H9 (cell line): ENCODE data around the gene SEMA5A. TPM values are rescaled to one million over a fixed set of nuclear protein-coding genes. Genes with fewer than 3 reads are reported as not detected.

ENCODE experiments used
- DNase-seq: peaks from one replicate; pipeline ENCODE4 v3.0.0-alpha.2; 2017
- H2AFZ ChIP-seq: one replicate; pipeline ENCODE4 v1.6.1; 2013; ENCODE audit warnings: mild to moderate bottlenecking, low read length, control low read depth, moderate library complexity
- H2AK5ac ChIP-seq: 2 replicates; pipeline ENCODE4 v1.6.1; 2013; ENCODE audit warnings: low read length, control low read depth, mixed read lengths; ENCODE audit not compliant: insufficient read length
- H2BK120ac ChIP-seq: one replicate; pipeline ENCODE4 v1.6.1; 2013; ENCODE audit warnings: low read depth, mild to moderate bottlenecking, low read length, control low read depth, inconsistent platforms; ENCODE audit not compliant: poor library complexity, severe bottlenecking
- H2BK12ac ChIP-seq: 2 replicates; pipeline ENCODE4 v1.6.1; 2013; ENCODE audit warnings: low read length, control low read depth, mixed read lengths, low read depth; ENCODE audit not compliant: insufficient read length
- H2BK15ac ChIP-seq: 2 replicates; pipeline ENCODE4 v1.6.1; 2013; ENCODE audit warnings: low read depth, low read length, control low read depth
- H2BK20ac ChIP-seq: one replicate; pipeline ENCODE4 v1.6.1; 2013; ENCODE audit warnings: low read depth, mild to moderate bottlenecking, low read length, control low read depth, inconsistent platforms; ENCODE audit not compliant: poor library complexity, severe bottlenecking
- H2BK5ac ChIP-seq: 2 replicates; pipeline ENCODE4 v1.6.1; 2013; ENCODE audit warnings: low read length, control low read depth, mixed read lengths; ENCODE audit not compliant: insufficient read length
- H3K14ac ChIP-seq: 2 replicates; pipeline ENCODE4 v1.6.1; 2013; ENCODE audit warnings: low read length, control low read depth; ENCODE audit not compliant: insufficient read depth
- H3K18ac ChIP-seq: 2 replicates; pipeline ENCODE4 v1.6.1; 2013; ENCODE audit warnings: low read depth, mild to moderate bottlenecking, mixed read lengths, low read length, control low read depth; ENCODE audit not compliant: insufficient read length
- H3K23ac ChIP-seq: 2 replicates; pipeline ENCODE4 v1.6.1; 2013; ENCODE audit warnings: low read length, control low read depth, mixed read lengths, low read depth; ENCODE audit not compliant: insufficient read length
- H3K23me2 ChIP-seq: 2 replicates; pipeline ENCODE4 v1.6.1; 2013; ENCODE audit warnings: low read depth, mild to moderate bottlenecking, mixed read lengths, low read length, control low read depth; ENCODE audit not compliant: insufficient read length, poor library complexity, severe bottlenecking
- H3K27ac ChIP-seq: 2 replicates; pipeline ENCODE4 v1.5.1; 2013; ENCODE audit warnings: low read length, control low read depth, mixed read lengths, low read depth; ENCODE audit not compliant: insufficient read length
- H3K27me3 ChIP-seq: 2 replicates; pipeline ENCODE4 v1.6.1; 2013; ENCODE audit warnings: low read length, control low read depth, inconsistent platforms; ENCODE audit not compliant: insufficient read depth
- H3K4ac ChIP-seq: 2 replicates; pipeline ENCODE4 v1.6.1; 2013; ENCODE audit warnings: low read depth, mild to moderate bottlenecking, control low read depth, inconsistent platforms, low read length, moderate library complexity
- H3K4me1 ChIP-seq: 2 replicates; pipeline ENCODE4 v1.6.1; 2013; ENCODE audit warnings: low read length, control low read depth, inconsistent platforms; ENCODE audit not compliant: insufficient read depth
- H3K4me2 ChIP-seq: 2 replicates; pipeline ENCODE4 v1.6.1; 2013; ENCODE audit warnings: low read length, control low read depth, mixed read lengths; ENCODE audit not compliant: insufficient read length, insufficient read depth
- H3K56ac ChIP-seq: 2 replicates; pipeline ENCODE4 v1.6.1; 2013; ENCODE audit warnings: low read depth, mild to moderate bottlenecking, mixed read lengths, low read length, control low read depth; ENCODE audit not compliant: insufficient read length
- H3K79me1 ChIP-seq: 2 replicates; pipeline ENCODE4 v1.6.1; 2013; ENCODE audit warnings: low read depth, mild to moderate bottlenecking, moderate library complexity, low read length, control low read depth, inconsistent platforms; ENCODE audit not compliant: insufficient read depth, poor library complexity, severe bottlenecking
- H3K79me2 ChIP-seq: 2 replicates; pipeline ENCODE4 v1.6.1; 2013; ENCODE audit warnings: low read length, control low read depth, inconsistent platforms; ENCODE audit not compliant: insufficient read depth
- H3K9ac ChIP-seq: 2 replicates; pipeline ENCODE4 v1.6.1; 2013; ENCODE audit warnings: low read length, control low read depth, mixed read lengths; ENCODE audit not compliant: insufficient read length; ENCODE audit errors: extremely low read depth
- H3K9me3 ChIP-seq: one replicate; pipeline ENCODE4 v1.6.1; 2013; ENCODE audit warnings: low read depth, low read length, inconsistent platforms; ENCODE audit not compliant: control insufficient read depth
- H3T11ph ChIP-seq: one replicate; pipeline ENCODE4 v1.6.1; 2013; ENCODE audit warnings: mild to moderate bottlenecking, low read length, control low read depth, inconsistent platforms
- H4K20me1 ChIP-seq: one replicate; pipeline ENCODE4 v1.6.1; 2013; ENCODE audit not compliant: control insufficient read depth, insufficient read length, insufficient read depth
- H4K5ac ChIP-seq: 2 replicates; pipeline ENCODE4 v1.6.1; 2013; ENCODE audit warnings: low read depth, mild to moderate bottlenecking, mixed read lengths, low read length, control low read depth; ENCODE audit not compliant: insufficient read length
- H4K8ac ChIP-seq: replicated peaks from 2 replicates; pipeline ENCODE4 v1.6.1; 2013; ENCODE audit warnings: low read length, control low read depth, mixed read lengths, low read depth; ENCODE audit not compliant: insufficient read length
- H4K91ac ChIP-seq: 2 replicates; pipeline ENCODE4 v1.6.1; 2013; ENCODE audit warnings: low read depth, mild to moderate bottlenecking, moderate library complexity, mixed read lengths, low read length, control low read depth; ENCODE audit not compliant: insufficient read length
- H3K27ac Mint-ChIP-seq, 3 experiments: 2 replicates in 2 of 3; 3 replicates in 1 of 3; pipeline ENCODE4 v1.8.0; 2020 to 2021; ENCODE audit warnings: mixed read lengths in 3 of 3, mild to moderate bottlenecking in 1 of 3, moderate library complexity in 1 of 3
- H3K27me3 Mint-ChIP-seq: 2 replicates; pipeline ENCODE4 v1.8.0; 2021; ENCODE audit warnings: low read depth, mild to moderate bottlenecking, moderate library complexity, mixed read lengths
- H3K36me3 Mint-ChIP-seq, 3 experiments: 2 replicates in 2 of 3; 3 replicates in 1 of 3; pipeline ENCODE4 v1.8.0; 2020 to 2021; ENCODE audit warnings: low read depth in 3 of 3, mixed read lengths in 3 of 3; ENCODE audit not compliant: insufficient read depth in 1 of 3
- H3K4me1 Mint-ChIP-seq, 2 experiments: 2 replicates each; pipeline ENCODE4 v1.8.0; 2020; ENCODE audit warnings: mixed read lengths in 2 of 2
- H3K4me3 Mint-ChIP-seq, 2 experiments: 2 replicates in 1 of 2; 3 replicates in 1 of 2; pipeline ENCODE4 v1.8.0; 2020 to 2021; ENCODE audit warnings: mild to moderate bottlenecking in 2 of 2, mixed read lengths in 2 of 2, moderate library complexity in 1 of 2
- H3K9me3 Mint-ChIP-seq, 2 experiments: 2 replicates in 1 of 2; 3 replicates in 1 of 2; pipeline ENCODE4 v1.8.0; 2020; ENCODE audit warnings: mild to moderate bottlenecking in 2 of 2, mixed read lengths in 2 of 2, moderate library complexity in 1 of 2
- CTCF ChIP-seq: fragments of 200-600 bp; sonication (generic); conservative IDR thresholded peaks from 3 replicates; pipeline ENCODE4 v1.8.0; 2021; ENCODE audit warnings: antibody characterized with exemption, mild to moderate bottlenecking
- total RNA-seq: library from RNA; stranded (reverse); gene quantifications from 2 replicates; pipeline ENCODE4 v1.2.1, GENCODE V29; 2021

The SEMA5A gene
- total RNA-seq, 1 experiment from 2014 or later = 4.3 TPM

GRCh38 chr5:9313751-9314150, 232.1 kb downstream of the SEMA5A start:
- H2AFZ ChIP-seq = no peak overlapping the region
- H3K9me3 ChIP-seq = no peaks in the 10 kb centered on the region
- no peaks in the 10 kb centered on the region for H3K79me2 ChIP-seq
- no peak overlapping the region for H3K14ac ChIP-seq
- H3K9ac ChIP-seq = no peak overlapping the region
- H3K4me3 Mint-ChIP-seq = no peak overlapping the region
- H3K23ac ChIP-seq = no peak overlapping the region
- no peaks in the 10 kb centered on the region for H3K36me3 Mint-ChIP-seq
- no peaks in the 10 kb centered on the region for H3K27me3 ChIP-seq
- no peak overlapping the region for H3K56ac ChIP-seq
- no peak overlapping the region for H3K18ac ChIP-seq
- H3K27ac ChIP-seq = no peak overlapping the region
- no peak overlapping the region for H3K4me2 ChIP-seq
- H3K4ac ChIP-seq = no peak overlapping the region
- no peak overlapping the region for H3T11ph ChIP-seq
- no peaks in the 10 kb centered on the region; the same call in 1 of the 2 replicates for H3K27me3 Mint-ChIP-seq
- H2BK20ac ChIP-seq = no peak overlapping the region
- H4K8ac ChIP-seq = no peak overlapping the region
- no peak overlapping the region for H2BK120ac ChIP-seq
- H4K5ac ChIP-seq = no peak overlapping the region
- H3K4me1 Mint-ChIP-seq = peaks cover 0 to 2% of the 10 kb centered on the region in 2 experiments; a peak in 1 of 4 replicates
- peaks cover 0 to 5% of the 10 kb centered on the region in 2 experiments; a peak in 1 of 5 replicates for H3K9me3 Mint-ChIP-seq
- H3K4me1 ChIP-seq = no peaks in the 10 kb centered on the region
- no peak overlapping the region for H2AK5ac ChIP-seq
- H3K23me2 ChIP-seq = no peaks in the 10 kb centered on the region
- no peaks in the 10 kb centered on the region for H4K20me1 ChIP-seq
- peak; percentile 45 for DNase-seq
- H2BK12ac ChIP-seq = no peak overlapping the region
- no peak overlapping the region for H4K91ac ChIP-seq
- no peak overlapping the region for H3K27ac Mint-ChIP-seq
- TF ChIP-seq CTCF = peak; percentile 67
- H2BK5ac ChIP-seq = no peak overlapping the region
- no peak overlapping the region for H2BK15ac ChIP-seq
- H3K79me1 ChIP-seq = no peaks in the 10 kb centered on the region
